Transverse colon (tissue), 4 donors: Measurements from ENCODE around the gene ANGEL2. TPM values are rescaled to one million over a fixed set of nuclear protein-coding genes. Genes with fewer than 3 reads are reported as not detected.
A peak's percentile ranks its signal among the peaks of the same experiment; 100 is the strongest.
"Not testable (repeated sequence)": the region's sequence is repeated elsewhere in the genome, so short reads cannot be mapped to it uniquely, and the experiment has no call there.

Experiments
- DNase-seq: peaks from one replicate; pipeline ENCODE4 v3.0.0-alpha.2; 2019
- H3K27ac ChIP-seq, 4 donors: fragments of 200-600 bp; sonication (generic); 2 replicates each; pipeline ENCODE4 v1.5.1; 2016 to 2018; ENCODE audit warnings: inconsistent platforms in 4 of 4
- H3K27me3 ChIP-seq: fragments of 200-600 bp; sonication (generic); 2 replicates; pipeline ENCODE4 v1.5.1; 2017; ENCODE audit warnings: inconsistent platforms
- H3K36me3 ChIP-seq, 4 donors: fragments of 200-600 bp; sonication (generic); 2 replicates each; pipeline ENCODE4 v1.5.1; 2017 to 2019; ENCODE audit warnings: inconsistent platforms in 4 of 4
- H3K4me1 ChIP-seq, 4 donors: fragments of 200-600 bp; sonication (generic); 2 replicates each; pipeline ENCODE4 v1.5.1; 2017 to 2020; ENCODE audit warnings: inconsistent platforms in 4 of 4
- H3K4me3 ChIP-seq, 4 donors: fragments of 200-600 bp; sonication (generic); 1 replicate in 1 of 4; 2 replicates in 3 of 4; pipeline versions ENCODE4 v1.5.1 to v1.6.1; 2017 to 2019; ENCODE audit warnings: inconsistent platforms in 4 of 4
- H3K9me3 ChIP-seq, 2 donors: fragments of 200-600 bp; sonication (generic); 2 replicates each; pipeline ENCODE4 v1.5.1; 2017 to 2019; ENCODE audit warnings: inconsistent platforms in 2 of 2
- CTCF ChIP-seq, 5 experiments: fragments of 200-600 bp in 3 of 5; fragments of 450-650 bp in 2 of 5; sonication (generic) in 3 of 5; IDR thresholded peaks; 1 replicate in 2 of 5; 2 replicates in 3 of 5; pipeline ENCODE4 v1.5.1; 2016 to 2017; ENCODE audit warnings: antibody characterized with exemption in 5 of 5, inconsistent platforms in 3 of 5, mild to moderate bottlenecking in 2 of 5, moderate library complexity in 1 of 5
- EP300 ChIP-seq: sonication (generic); formaldehyde crosslinking; IDR thresholded peaks from one replicate; pipeline ENCODE4 v1.6.1; 2017; ENCODE audit warnings: antibody characterized with exemption, low read depth
- POLR2A ChIP-seq: fragments of 450-650 bp; IDR thresholded peaks from one replicate; pipeline ENCODE4 v1.6.1; 2016; ENCODE audit warnings: antibody characterized with exemption, mild to moderate bottlenecking, moderate library complexity
- POLR2AphosphoS5 ChIP-seq, 3 donors: sonication (generic); formaldehyde crosslinking; IDR thresholded peaks; one replicate each; pipeline ENCODE4 v1.6.1; 2016; ENCODE audit warnings: antibody characterized with exemption in 3 of 3
- WGBS, 2 donors: methylation state at CpG; one replicate each; pipeline ENCODE4 v1.1.5; 2018; ENCODE audit warnings: low coverage in 1 of 2; 5-methylcytosine and 5-hydroxymethylcytosine counted together
- in situ Hi-C, 4 donors: fragments of 200-750 bp; cut with MboI; loops; one replicate each; pipeline versions ENCODE4 v1.15.0 to v1.15.1; 2017; ENCODE audit warnings: low sequenced_read_pairs in 3 of 4, low pct_ligation_motif_present in 1 of 4, low pct_unique_long_range_greater_than_20kb in 1 of 4
- intact Hi-C: fragments of 100-400 bp; cut with DNase I; formaldehyde crosslinking; loops from one replicate; pipeline ENCODE4 v1.15.1; 2023; ENCODE audit warnings: low total_unique reads
- total RNA-seq, 4 donors: library from RNA; depleted of rRNA; stranded (reverse); fragments of >200 nt; gene quantifications; one replicate each; pipeline ENCODE4 v1.1.0, GENCODE V29; 2016

ANGEL2 gene
- total RNA-seq, 4 donors from 2014 or later, result 33.2 to 105 (median 64.3) TPM

GRCh38 chr1:212967801-212968200 is 47.9 kb downstream of the ANGEL2 start:
- no peak for DNase-seq
- intact Hi-C loops, result no loop called here

GRCh38 chr1:212966616-212967015 is 49.1 kb downstream of the ANGEL2 start:
- Histone ChIP-seq H3K27ac (no peak overlapping the region), H3K36me3 (no peaks in the 10 kb centered on the region), H3K4me3 (no peak overlapping the region), H3K4me1 (no peaks in the 10 kb centered on the region), H3K27me3 (no peaks in the 10 kb centered on the region), H3K9me3 (no peaks in the 10 kb centered on the region)
- in situ Hi-C loops (no loop called here), intact Hi-C loops (no loop called here)
- TF ChIP-seq EP300 (no peak), CTCF (IDR thresholded peaks at IDR 0.05) (no peak), POLR2AphosphoS5 (IDR thresholded peaks at IDR 0.05) (no peak)
- DNase-seq, result no peak
- 96% methylated on average over 5 of the region's 5 CpGs; no CpG with 5 or more reads in 1 of the 2 donors for WGBS, 2 donors

More at GRCh38 chr1:212967801-212968200, 47.9 kb downstream of the ANGEL2 start:
- Histone ChIP-seq H3K4me1 (no peaks in the 10 kb centered on the region), H3K36me3 (no peaks in the 10 kb centered on the region), H3K9me3 (no peaks in the 10 kb centered on the region), H3K27ac (no peak overlapping the region), H3K27me3 (no peaks in the 10 kb centered on the region), H3K4me3 (no peak overlapping the region)
- 83 to 92% methylated on average over 7 to 8 of the region's 8 CpGs for WGBS, 2 donors
- in situ Hi-C loops, result no loop called here
- no peak for TF ChIP-seq EP300
- peak; percentile 16 to 40 (median 24) for TF ChIP-seq CTCF (IDR thresholded peaks at IDR 0.05)

- H3K4me3 ChIP-seq, H3K9me3 ChIP-seq, H3K27me3 ChIP-seq, DNase-seq, H3K27ac ChIP-seq, H3K36me3 ChIP-seq, in situ Hi-C loops, intact Hi-C loops, H3K4me1 ChIP-seq: not testable (repeated sequence)
- WGBS, 2 donors, result 94 to 100% methylated on average over 1 of the region's 1 CpG
Observed at GRCh38 chr1:212964993-212965392, 50.7 kb downstream of the ANGEL2 start.

- no peak overlapping the region for H3K4me3 ChIP-seq
- no peaks in the 10 kb centered on the region for H3K4me1 ChIP-seq
- H3K27me3 ChIP-seq, result no peaks in the 10 kb centered on the region
- DNase-seq, result no peak
- in situ Hi-C loops, result no loop called here
- no peaks in the 10 kb centered on the region for H3K36me3 ChIP-seq
- TF ChIP-seq EP300 (no peak), CTCF (IDR thresholded peaks at IDR 0.05) (no peak), POLR2A (no peak), POLR2AphosphoS5 (IDR thresholded peaks at IDR 0.05) (no peak)
- intact Hi-C loops, result no loop called here
- no peaks in the 10 kb centered on the region for H3K9me3 ChIP-seq
- 95% methylated on average over 6 of the region's 6 CpGs; no CpG with 5 or more reads in 1 of the 2 donors for WGBS, 2 donors
- H3K27ac ChIP-seq, result no peak overlapping the region
Observed at GRCh38 chr1:212964102-212964501, 51.6 kb downstream of the ANGEL2 start.

GRCh38 chr1:212962509-212962908 is 53.2 kb downstream of the ANGEL2 start:
- intact Hi-C loops (no loop called here), in situ Hi-C loops (no loop called here)
- H3K4me3 ChIP-seq, result no peak overlapping the region
- H3K36me3 ChIP-seq, result no peaks in the 10 kb centered on the region
- H3K4me1 ChIP-seq, result no peaks in the 10 kb centered on the region
- 71 to 100% methylated on average over 1 to 5 of the region's 5 CpGs for whole genome bisulfite sequencing, 2 donors
- DNase-seq, result no peak
- no peaks in the 10 kb centered on the region for H3K27me3 ChIP-seq
- no peaks in the 10 kb centered on the region for H3K9me3 ChIP-seq
- no peak overlapping the region for H3K27ac ChIP-seq
- no peak for TF ChIP-seq EP300
- TF ChIP-seq POLR2AphosphoS5 (IDR thresholded peaks at IDR 0.05), result no peak
- no peak for TF ChIP-seq CTCF (IDR thresholded peaks at IDR 0.05)
- TF ChIP-seq POLR2A, result no peak
